IPS-18a (cell line): Measurements from ENCODE around the gene ARNT2.
A peak's percentile ranks its signal among the peaks of the same experiment; 100 is the strongest.

ENCODE experiments used
- H3K27ac ChIP-seq: one replicate; pipeline ENCODE4 v1.5.1; 2013; ENCODE audit warnings: low read length
- H3K27me3 ChIP-seq: one replicate; pipeline ENCODE4 v1.6.1; 2013; ENCODE audit warnings: mild to moderate bottlenecking, low read length; ENCODE audit not compliant: control insufficient read depth, insufficient read depth
- H3K36me3 ChIP-seq: one replicate; pipeline ENCODE4 v1.6.1; 2013; ENCODE audit warnings: low read depth, low read length; ENCODE audit not compliant: control insufficient read depth
- H3K4me1 ChIP-seq: one replicate; pipeline ENCODE4 v1.6.1; 2013; ENCODE audit warnings: low read depth, low read length; ENCODE audit not compliant: control insufficient read depth
- H3K4me3 ChIP-seq: one replicate; pipeline ENCODE4 v1.5.1; 2013; ENCODE audit warnings: low read length
- H3K9ac ChIP-seq: one replicate; pipeline ENCODE4 v1.6.1; 2013; ENCODE audit warnings: mild to moderate bottlenecking, low read length, moderate library complexity
- H3K9me3 ChIP-seq: one replicate; pipeline ENCODE4 v1.6.1; 2013; ENCODE audit warnings: low read depth, low read length; ENCODE audit not compliant: control insufficient read depth

ARNT2 gene

GRCh38 chr15:80404057-80404760 is at the start of gene ARNT2:
Gene ARNT2, plus strand, starts transcription at chr15:80404382. Its CDS starts 134 bp downstream, at chr15:80404516.
- H3K9ac ChIP-seq, result peak within 1 kb of the TSS; percentile 77
- peaks cover 36% of the 10 kb centered on the region for H3K27me3 ChIP-seq
- peaks cover 4% of the 10 kb centered on the region for H3K4me1 ChIP-seq
- H3K36me3 ChIP-seq, result no peaks in the 10 kb centered on the region
- no peaks in the 10 kb centered on the region for H3K9me3 ChIP-seq
- no peak within 1 kb of the TSS for H3K27ac ChIP-seq
- H3K4me3 ChIP-seq, result peak within 1 kb of the TSS; percentile 62

- Histone ChIP-seq H3K36me3 (no peaks in the 10 kb centered on the region), H3K4me1 (no peaks in the 10 kb centered on the region), H3K27ac (no peak overlapping the region), H3K4me3 (no peak overlapping the region), H3K9me3 (peaks cover 30% of the 10 kb centered on the region), H3K27me3 (no peaks in the 10 kb centered on the region), H3K9ac (no peak overlapping the region)
These were observed 37.1 kb upstream of the ARNT2 start for GRCh38 chr15:80367094-80367493.

GRCh38 chr15:80367661-80368060 is 36.5 kb upstream of the ARNT2 start:
- H3K4me1 ChIP-seq, result no peaks in the 10 kb centered on the region
- no peaks in the 10 kb centered on the region for H3K36me3 ChIP-seq
- no peak overlapping the region for H3K27ac ChIP-seq
- no peaks in the 10 kb centered on the region for H3K27me3 ChIP-seq
- no peak overlapping the region for H3K9ac ChIP-seq
- H3K9me3 ChIP-seq, result peaks cover 30% of the 10 kb centered on the region
- H3K4me3 ChIP-seq, result no peak overlapping the region

- H3K36me3 ChIP-seq, result no peaks in the 10 kb centered on the region
- H3K27me3 ChIP-seq, result no peaks in the 10 kb centered on the region
- H3K9ac ChIP-seq, result no peak overlapping the region
- H3K9me3 ChIP-seq, result peaks cover 27% of the 10 kb centered on the region
- H3K4me3 ChIP-seq, result no peak overlapping the region
- no peaks in the 10 kb centered on the region for H3K4me1 ChIP-seq
- H3K27ac ChIP-seq, result no peak overlapping the region
These were observed 32.3 kb upstream of the ARNT2 start for GRCh38 chr15:80371924-80372323.

GRCh38 chr15:80374441-80374840 is 29.7 kb upstream of the ARNT2 start:
- Histone ChIP-seq H3K9me3 (peaks cover 2% of the 10 kb centered on the region), H3K4me3 (no peak overlapping the region), H3K9ac (no peak overlapping the region), H3K36me3 (no peaks in the 10 kb centered on the region), H3K27ac (no peak overlapping the region), H3K4me1 (no peaks in the 10 kb centered on the region), H3K27me3 (no peaks in the 10 kb centered on the region)

GRCh38 chr15:80375968-80376891 is 28.0 kb upstream of the ARNT2 start:
- Histone ChIP-seq H3K36me3 (no peaks in the 10 kb centered on the region), H3K4me1 (no peaks in the 10 kb centered on the region), H3K4me3 (no peak overlapping the region), H3K9me3 (no peaks in the 10 kb centered on the region), H3K9ac (no peak overlapping the region), H3K27ac (no peak overlapping the region), H3K27me3 (no peaks in the 10 kb centered on the region)

GRCh38 chr15:80379693-80380092 is 24.5 kb upstream of the ARNT2 start:
- no peaks in the 10 kb centered on the region for H3K36me3 ChIP-seq
- H3K9ac ChIP-seq, result no peak overlapping the region
- no peaks in the 10 kb centered on the region for H3K27me3 ChIP-seq
- H3K4me3 ChIP-seq, result no peak overlapping the region
- H3K9me3 ChIP-seq, result no peaks in the 10 kb centered on the region
- no peak overlapping the region for H3K27ac ChIP-seq
- H3K4me1 ChIP-seq, result no peaks in the 10 kb centered on the region

- H3K4me1 ChIP-seq, result no peaks in the 10 kb centered on the region
- no peaks in the 10 kb centered on the region for H3K9me3 ChIP-seq
- H3K27me3 ChIP-seq, result no peaks in the 10 kb centered on the region
- no peak overlapping the region for H3K4me3 ChIP-seq
- H3K27ac ChIP-seq, result no peak overlapping the region
- no peak overlapping the region for H3K9ac ChIP-seq
- no peaks in the 10 kb centered on the region for H3K36me3 ChIP-seq
These were observed 24.0 kb upstream of the ARNT2 start for GRCh38 chr15:80380154-80380553.

GRCh38 chr15:80382285-80382684 is 21.9 kb upstream of the ARNT2 start:
- H3K9me3 ChIP-seq, result no peaks in the 10 kb centered on the region

GRCh38 chr15:80384432-80384831 is 19.8 kb upstream of the ARNT2 start:
- no peaks in the 10 kb centered on the region for H3K27me3 ChIP-seq
- peaks cover 4% of the 10 kb centered on the region for H3K4me1 ChIP-seq
- no peaks in the 10 kb centered on the region for H3K9me3 ChIP-seq
- no peaks in the 10 kb centered on the region for H3K36me3 ChIP-seq
- H3K9ac ChIP-seq, result no peak overlapping the region
- H3K27ac ChIP-seq, result no peak overlapping the region
- no peak overlapping the region for H3K4me3 ChIP-seq

More at GRCh38 chr15:80382285-80382684, 21.9 kb upstream of the ARNT2 start:
- no peaks in the 10 kb centered on the region for H3K36me3 ChIP-seq
- no peaks in the 10 kb centered on the region for H3K4me1 ChIP-seq
- no peak overlapping the region for H3K27ac ChIP-seq
- no peak overlapping the region for H3K9ac ChIP-seq
- H3K27me3 ChIP-seq, result no peaks in the 10 kb centered on the region
- no peak overlapping the region for H3K4me3 ChIP-seq

GRCh38 chr15:80386151-80386550 is 18.0 kb upstream of the ARNT2 start:
- Histone ChIP-seq H3K9me3 (no peaks in the 10 kb centered on the region), H3K36me3 (no peaks in the 10 kb centered on the region), H3K27me3 (no peaks in the 10 kb centered on the region), H3K9ac (no peak overlapping the region), H3K27ac (no peak overlapping the region), H3K4me3 (no peak overlapping the region), H3K4me1 (peaks cover 4% of the 10 kb centered on the region)
